Stimulated activated effector memory CD8-positive, alpha-beta T cell treated with anti-CD3 and anti-CD28 coated beads, Interleukin-12 subunit alpha, Interleukin-12 subunit beta, amount 100 ng/mL, for 72 hours (primary cell): ENCODE data around the gene TBX4.
A peak's percentile ranks its signal among the peaks of the same experiment; 100 is the strongest.

Experiments used
- ATAC-seq: fragments of 150-1000 bp; cut with Tn5 transposase; 2 replicates; pipeline ENCODE4 v1.10.0; 2021
- DNase-seq, 2 donors: peaks; one replicate each; pipeline ENCODE4 v3.0.0; 2021 to 2022; ENCODE audit warnings: low spot score in 2 of 2
- H3K27ac Mint-ChIP-seq: one replicate; pipeline ENCODE4 v1.8.0; 2022; ENCODE audit warnings: mild to moderate bottlenecking, mixed read lengths
- H3K36me3 Mint-ChIP-seq: one replicate; pipeline ENCODE4 v1.8.0; 2022; ENCODE audit warnings: mild to moderate bottlenecking, mixed read lengths
- H3K4me1 Mint-ChIP-seq: one replicate; pipeline ENCODE4 v1.8.0; 2022; ENCODE audit warnings: mixed read lengths
- H3K4me3 Mint-ChIP-seq: one replicate; pipeline ENCODE4 v1.8.0; 2022; ENCODE audit warnings: mild to moderate bottlenecking, mixed read lengths
- H3K9me3 Mint-ChIP-seq: one replicate; pipeline ENCODE4 v1.8.0; 2022; ENCODE audit warnings: mixed read lengths

TBX4 gene

GRCh38 chr17:61411011-61411260 lies 41.3 kb upstream of the TBX4 start:
- H3K4me3 Mint-ChIP-seq = peak overlapping the region; percentile 70
- DNase-seq = no peak
- H3K27ac Mint-ChIP-seq = no peak overlapping the region
- ATAC-seq = no peak
- H3K9me3 Mint-ChIP-seq = no peaks in the 10 kb centered on the region
- H3K4me1 Mint-ChIP-seq = peaks cover 21% of the 10 kb centered on the region
- no peaks in the 10 kb centered on the region for H3K36me3 Mint-ChIP-seq

GRCh38 chr17:61411261-61412142 lies 40.7 kb upstream of the TBX4 start:
- ATAC-seq = peak; percentile 8
- H3K4me3 Mint-ChIP-seq = peak overlapping the region; percentile 70
- H3K36me3 Mint-ChIP-seq = no peaks in the 10 kb centered on the region
- no peak overlapping the region for H3K27ac Mint-ChIP-seq
- DNase-seq = peak; percentile 32 to 75
- peaks cover 25% of the 10 kb centered on the region for H3K4me1 Mint-ChIP-seq
- no peaks in the 10 kb centered on the region for H3K9me3 Mint-ChIP-seq

- peak; percentile 78 for ATAC-seq
- Mint-ChIP-seq H3K9me3 (no peaks in the 10 kb centered on the region), H3K27ac (no peak overlapping the region), H3K4me1 (peaks cover 30% of the 10 kb centered on the region), H3K36me3 (no peaks in the 10 kb centered on the region), H3K4me3 (peak overlapping the region; percentile 70)
- DNase-seq = peak; percentile 89 to 93
Observed at GRCh38 chr17:61412143-61412859, 39.9 kb upstream of the TBX4 start.

- ATAC-seq (peak; percentile 1), DNase-seq (no peak)
- Mint-ChIP-seq H3K4me1 (peaks cover 30% of the 10 kb centered on the region), H3K9me3 (no peaks in the 10 kb centered on the region), H3K36me3 (no peaks in the 10 kb centered on the region), H3K4me3 (peak overlapping the region; percentile 70), H3K27ac (peak overlapping the region; percentile 17)
Observed at GRCh38 chr17:61412860-61413660, 39.2 kb upstream of the TBX4 start.

- H3K4me3 Mint-ChIP-seq = peak overlapping the region; percentile 70
- peaks cover 23% of the 10 kb centered on the region for H3K4me1 Mint-ChIP-seq
Observed at GRCh38 chr17:61413661-61414126, 38.5 kb upstream of the TBX4 start.

GRCh38 chr17:61414141-61414935 lies 37.9 kb upstream of the TBX4 start:
- Mint-ChIP-seq H3K36me3 (no peaks in the 10 kb centered on the region), H3K4me1 (peaks cover 20% of the 10 kb centered on the region), H3K4me3 (no peak overlapping the region), H3K9me3 (no peaks in the 10 kb centered on the region), H3K27ac (no peak overlapping the region)
- DNase-seq (peak in 1 of 2 donors; percentile 47), ATAC-seq (no peak)

More at GRCh38 chr17:61413661-61414126, 38.5 kb upstream of the TBX4 start:
- no peak overlapping the region for H3K27ac Mint-ChIP-seq
- no peaks in the 10 kb centered on the region for H3K36me3 Mint-ChIP-seq
- ATAC-seq (no peak), DNase-seq (peak in 1 of 2 donors; percentile 40)
- no peaks in the 10 kb centered on the region for H3K9me3 Mint-ChIP-seq

GRCh38 chr17:61414936-61415251 lies 37.3 kb upstream of the TBX4 start:
- H3K9me3 Mint-ChIP-seq = no peaks in the 10 kb centered on the region
- ATAC-seq = no peak
- peaks cover 18% of the 10 kb centered on the region for H3K4me1 Mint-ChIP-seq
- no peak overlapping the region for H3K4me3 Mint-ChIP-seq
- no peak for DNase-seq
- H3K27ac Mint-ChIP-seq = no peak overlapping the region
- H3K36me3 Mint-ChIP-seq = no peaks in the 10 kb centered on the region

- Mint-ChIP-seq H3K27ac (no peak overlapping the region), H3K4me1 (peaks cover 11% of the 10 kb centered on the region), H3K9me3 (no peaks in the 10 kb centered on the region), H3K36me3 (no peaks in the 10 kb centered on the region), H3K4me3 (no peak overlapping the region)
- ATAC-seq (no peak), DNase-seq (peak in 1 of 2 donors; percentile 51)
Observed at GRCh38 chr17:61415374-61416210, 36.6 kb upstream of the TBX4 start.

- DNase-seq (no peak), ATAC-seq (no peak)
- Mint-ChIP-seq H3K27ac (no peak overlapping the region), H3K36me3 (no peaks in the 10 kb centered on the region), H3K4me3 (no peak overlapping the region), H3K4me1 (peaks cover 8% of the 10 kb centered on the region), H3K9me3 (no peaks in the 10 kb centered on the region)
Observed at GRCh38 chr17:61416211-61416539, 36.0 kb upstream of the TBX4 start.

- Mint-ChIP-seq H3K9me3 (no peaks in the 10 kb centered on the region), H3K36me3 (no peaks in the 10 kb centered on the region), H3K4me3 (no peak overlapping the region), H3K27ac (no peak overlapping the region), H3K4me1 (peaks cover 8% of the 10 kb centered on the region)
- DNase-seq = peak; percentile 62 to 85
- ATAC-seq = peak; percentile 67
Observed at GRCh38 chr17:61416540-61417363, 35.5 kb upstream of the TBX4 start.

GRCh38 chr17:61418449-61418848 lies 33.8 kb upstream of the TBX4 start:
- no peak overlapping the region for H3K4me3 Mint-ChIP-seq

GRCh38 chr17:61419496-61420046 lies 32.7 kb upstream of the TBX4 start:
- Mint-ChIP-seq H3K4me3 (no peak overlapping the region), H3K36me3 (no peaks in the 10 kb centered on the region), H3K9me3 (no peaks in the 10 kb centered on the region), H3K4me1 (peaks cover 8% of the 10 kb centered on the region), H3K27ac (no peak overlapping the region)
- ATAC-seq (no peak), DNase-seq (peak in 1 of 2 donors; percentile 42)

More at GRCh38 chr17:61418449-61418848, 33.8 kb upstream of the TBX4 start:
- DNase-seq = no peak
- H3K36me3 Mint-ChIP-seq = no peaks in the 10 kb centered on the region
- H3K27ac Mint-ChIP-seq = no peak overlapping the region
- no peak for ATAC-seq
- peaks cover 8% of the 10 kb centered on the region for H3K4me1 Mint-ChIP-seq
- no peaks in the 10 kb centered on the region for H3K9me3 Mint-ChIP-seq

- no peaks in the 10 kb centered on the region for H3K9me3 Mint-ChIP-seq
- no peak for ATAC-seq
- no peaks in the 10 kb centered on the region for H3K36me3 Mint-ChIP-seq
Observed at GRCh38 chr17:61420052-61420451, 32.2 kb upstream of the TBX4 start.

More at GRCh38 chr17:61420052-61420451, 32.2 kb upstream of the TBX4 start:
- H3K4me3 Mint-ChIP-seq = no peak overlapping the region
- DNase-seq = peak in 1 of 2 donors; percentile 42
- H3K4me1 Mint-ChIP-seq = peaks cover 8% of the 10 kb centered on the region
- H3K27ac Mint-ChIP-seq = no peak overlapping the region
